Gastroesophageal sphincter (tissue), 4 donors: Measurements from ENCODE around the gene HOXA11. TPM values are rescaled to one million over a fixed set of nuclear protein-coding genes. Genes with fewer than 3 reads are reported as not detected.

Experiments used
- ATAC-seq: fragments of 150-250 bp; one replicate; pipeline ENCODE4 v1.9.1; 2016; ENCODE audit warnings: mild to moderate bottlenecking, moderate library complexity
- H3K27ac ChIP-seq, 4 donors: fragments of 200-600 bp; sonication (generic) in 3 of 4; 1 replicate in 3 of 4; 2 replicates in 1 of 4; pipeline ENCODE4 v1.5.1; 2016 to 2019
- H3K27me3 ChIP-seq: fragments of 200-600 bp; sonication (generic); one replicate; pipeline ENCODE4 v1.5.1; 2019
- H3K36me3 ChIP-seq, 2 donors: fragments of 200-600 bp; sonication (generic); one replicate each; pipeline ENCODE4 v1.5.1; 2019; ENCODE audit warnings: control low read depth in 1 of 2
- H3K4me1 ChIP-seq, 3 donors: fragments of 200-600 bp; sonication (generic); 1 replicate in 2 of 3; 2 replicates in 1 of 3; pipeline ENCODE4 v1.5.1; 2016 to 2019; ENCODE audit warnings: control low read depth in 2 of 3
- H3K4me3 ChIP-seq, 2 donors: fragments of 200-600 bp; sonication (generic); one replicate each; pipeline ENCODE4 v1.5.1; 2019; ENCODE audit warnings: mild to moderate bottlenecking in 1 of 2, moderate library complexity in 1 of 2
- H3K9me3 ChIP-seq, 3 donors: fragments of 200-600 bp; sonication (generic); one replicate each; pipeline ENCODE4 v1.5.1; 2017 to 2019; ENCODE audit warnings: control low read depth in 2 of 3
- CTCF ChIP-seq, 4 experiments: fragments of 200-600 bp in 2 of 4; fragments of 450-650 bp in 2 of 4; sonication (generic) in 1 of 4; IDR thresholded peaks; one replicate each; pipeline ENCODE4 v1.5.1; 2017 to 2019; ENCODE audit warnings: antibody characterized with exemption in 4 of 4, mild to moderate bottlenecking in 2 of 4, moderate library complexity in 2 of 4
- EP300 ChIP-seq: sonication (generic); formaldehyde crosslinking; IDR thresholded peaks from one replicate; pipeline ENCODE4 v1.6.1; 2017; ENCODE audit warnings: antibody characterized with exemption, mild to moderate bottlenecking
- POLR2A ChIP-seq, 2 donors: fragments of 450-650 bp; IDR thresholded peaks; one replicate each; pipeline ENCODE4 v1.6.1; 2017; ENCODE audit warnings: antibody characterized with exemption in 2 of 2, mild to moderate bottlenecking in 2 of 2, moderate library complexity in 1 of 2
- POLR2AphosphoS5 ChIP-seq: sonication (generic); formaldehyde crosslinking; IDR thresholded peaks from one replicate; pipeline ENCODE4 v1.6.1; 2017; ENCODE audit warnings: antibody characterized with exemption
- WGBS, 2 donors: methylation state at CpG; one replicate each; pipeline ENCODE4 v1.1.5; 2018; ENCODE audit warnings: low coverage in 1 of 2; 5-methylcytosine and 5-hydroxymethylcytosine counted together
- total RNA-seq, 4 donors: library from RNA; depleted of rRNA; stranded (reverse); fragments of >200 nt; gene quantifications; one replicate each; pipeline ENCODE4 v1.1.0, GENCODE V29; 2016

HOXA11 gene
- total RNA-seq, 4 donors from 2014 or later = 0.12 TPM; not detected in 3

- Histone ChIP-seq H3K4me1 (peaks cover 0 to 44% (median 8%) of the 10 kb centered on the region in 3 donors), H3K4me3 (no peak overlapping the region), H3K36me3 (no peaks in the 10 kb centered on the region), H3K27ac (no peak overlapping the region), H3K27me3 (peaks cover 100% of the 10 kb centered on the region), H3K9me3 (no peaks in the 10 kb centered on the region)
- no peak for ATAC-seq
- TF ChIP-seq POLR2A (IDR thresholded peaks at IDR 0.05) = no peak
- TF ChIP-seq CTCF (IDR thresholded peaks at IDR 0.05) = no peak
- no peak for TF ChIP-seq EP300
- no peak for TF ChIP-seq POLR2AphosphoS5
- WGBS, 2 donors = no CpG with 5 or more reads among the region's 41 CpGs
These were observed 19.9 kb upstream of the HOXA11 start for GRCh38 chr7:27204851-27205322.

GRCh38 chr7:27203964-27204594 lies 19.0 kb upstream of the HOXA11 start:
- H3K4me3 ChIP-seq = no peak overlapping the region
- H3K4me1 ChIP-seq = peaks cover 0 to 50% (median 11%) of the 10 kb centered on the region in 3 donors
- no peak for ATAC-seq
- no peak for TF ChIP-seq POLR2AphosphoS5
- no peak for TF ChIP-seq POLR2A (IDR thresholded peaks at IDR 0.05)
- no peak for TF ChIP-seq EP300
- TF ChIP-seq CTCF (IDR thresholded peaks at IDR 0.05) = no peak
- 15 to 23% methylated on average over 4 of the region's 4 CpGs for WGBS, 2 donors
- peaks cover 100% of the 10 kb centered on the region for H3K27me3 ChIP-seq
- H3K27ac ChIP-seq = no peak overlapping the region
- H3K9me3 ChIP-seq = no peaks in the 10 kb centered on the region
- no peaks in the 10 kb centered on the region for H3K36me3 ChIP-seq

- H3K4me3 ChIP-seq = no peak overlapping the region
- ATAC-seq = no peak
- 12 to 22% methylated on average over 7 of the region's 10 CpGs for WGBS, 2 donors
- H3K9me3 ChIP-seq = no peaks in the 10 kb centered on the region
- TF ChIP-seq POLR2A (IDR thresholded peaks at IDR 0.05) = no peak
- no peak for TF ChIP-seq POLR2AphosphoS5
- TF ChIP-seq EP300 = no peak
- TF ChIP-seq CTCF (IDR thresholded peaks at IDR 0.05) = no peak
- peaks cover 100% of the 10 kb centered on the region for H3K27me3 ChIP-seq
- no peak overlapping the region for H3K27ac ChIP-seq
- H3K36me3 ChIP-seq = no peaks in the 10 kb centered on the region
- peaks cover 0 to 56% (median 13%) of the 10 kb centered on the region in 3 donors for H3K4me1 ChIP-seq
These were observed 18.4 kb upstream of the HOXA11 start for GRCh38 chr7:27203365-27203953.

GRCh38 chr7:27202862-27203134 lies 17.8 kb upstream of the HOXA11 start:
- no peak for TF ChIP-seq POLR2AphosphoS5
- no peak for TF ChIP-seq CTCF (IDR thresholded peaks at IDR 0.05)
- TF ChIP-seq POLR2A (IDR thresholded peaks at IDR 0.05) = no peak
- TF ChIP-seq EP300 = no peak
- no peak overlapping the region for H3K4me3 ChIP-seq
- no peaks in the 10 kb centered on the region for H3K36me3 ChIP-seq
- no peaks in the 10 kb centered on the region for H3K9me3 ChIP-seq
- WGBS, 2 donors = 17 to 31% methylated on average over 3 of the region's 3 CpGs
- H3K4me1 ChIP-seq = peaks cover 0 to 63% (median 13%) of the 10 kb centered on the region in 3 donors
- H3K27ac ChIP-seq = no peak overlapping the region
- peaks cover 100% of the 10 kb centered on the region for H3K27me3 ChIP-seq
- ATAC-seq = no peak
